ENCODE measurements around the gene KCTD4. TPM values are rescaled to one million over a fixed set of nuclear protein-coding genes. Genes with fewer than 3 reads are reported as not detected.

KCTD4 gene
- total and polyA plus RNA-seq, 9 donors: not detected

- no peaks in the 10 kb centered on the region for H3K36me3 ChIP-seq
- no peak overlapping the region for H3K4me3 ChIP-seq
- DNase-seq: no peak
- no peaks in the 10 kb centered on the region for H3K4me1 ChIP-seq (ENCODE audit: insufficient read depth)
- intact Hi-C loops (cut with DNase I): no loop called here
- no peaks in the 10 kb centered on the region for H3K27me3 ChIP-seq
- TF ChIP-seq EP300 (IDR thresholded peaks at IDR 0.05) (no peak), CTCF (IDR thresholded peaks at IDR 0.05) (no peak), POLR2A (IDR thresholded peaks at IDR 0.05) (no peak)
- H3K27ac ChIP-seq: no peak overlapping the region
- no peaks in the 10 kb centered on the region for H3K9me3 ChIP-seq
These were observed 26.4 kb downstream of the KCTD4 start for GRCh38 chr13:45174478-45174877.

GRCh38 chr13:45168555-45168930, 32.3 kb downstream of the KCTD4 start:
- no peak for TF ChIP-seq POLR2A (IDR thresholded peaks at IDR 0.05)
- no peak for TF ChIP-seq EP300 (IDR thresholded peaks at IDR 0.05)
- no peak for TF ChIP-seq CTCF (IDR thresholded peaks at IDR 0.05)
- no peak overlapping the region for H3K27ac ChIP-seq
- intact Hi-C loops (cut with DNase I): no loop called here
- WGBS, 3 donors: 68 to 95% (median 94%) methylated on average over 2 of the region's 2 CpGs
- DNase-seq: no peak
- no peaks in the 10 kb centered on the region for H3K27me3 ChIP-seq
- H3K36me3 ChIP-seq: no peaks in the 10 kb centered on the region
- H3K4me3 ChIP-seq: no peak overlapping the region
- H3K4me1 ChIP-seq (ENCODE audit: insufficient read depth): no peaks in the 10 kb centered on the region
- no peaks in the 10 kb centered on the region for H3K9me3 ChIP-seq

- Histone ChIP-seq H3K36me3 (no peaks in the 10 kb centered on the region), H3K4me1 (ENCODE audit: insufficient read depth) (no peaks in the 10 kb centered on the region), H3K27ac (no peak overlapping the region), H3K4me3 (no peak overlapping the region), H3K27me3 (no peaks in the 10 kb centered on the region), H3K9me3 (no peaks in the 10 kb centered on the region)
- no peak for TF ChIP-seq EP300 (IDR thresholded peaks at IDR 0.05)
- no peak for TF ChIP-seq CTCF (IDR thresholded peaks at IDR 0.05)
- no peak for TF ChIP-seq POLR2A (IDR thresholded peaks at IDR 0.05)
- 89 to 95% (median 90%) methylated on average over 12 of the region's 12 CpGs for WGBS, 3 donors
- intact Hi-C loops (cut with DNase I): no loop called here
- DNase-seq: no peak
These were observed 33.0 kb downstream of the KCTD4 start for GRCh38 chr13:45167611-45168554.

- 80 to 84% (median 83%) methylated on average over 3 of the region's 3 CpGs for WGBS, 3 donors
- H3K9me3 ChIP-seq: no peaks in the 10 kb centered on the region
- H3K36me3 ChIP-seq: no peaks in the 10 kb centered on the region
- no peak overlapping the region for H3K27ac ChIP-seq
- no peaks in the 10 kb centered on the region for H3K4me1 ChIP-seq (ENCODE audit: insufficient read depth)
- no peak overlapping the region for H3K4me3 ChIP-seq
- H3K27me3 ChIP-seq: no peaks in the 10 kb centered on the region
- intact Hi-C loops (cut with DNase I): no loop called here
- DNase-seq: no peak
- no peak for TF ChIP-seq POLR2A (IDR thresholded peaks at IDR 0.05)
- no peak for TF ChIP-seq EP300 (IDR thresholded peaks at IDR 0.05)
These were observed 34.0 kb downstream of the KCTD4 start for GRCh38 chr13:45166858-45167257.

- no peaks in the 10 kb centered on the region for H3K36me3 ChIP-seq
- H3K4me1 ChIP-seq (ENCODE audit: insufficient read depth): no peaks in the 10 kb centered on the region
- no peak for DNase-seq
- intact Hi-C loops (cut with DNase I): no loop called here
- TF ChIP-seq CTCF (IDR thresholded peaks at IDR 0.05): no peak
- no peak for TF ChIP-seq POLR2A (IDR thresholded peaks at IDR 0.05)
- TF ChIP-seq EP300 (IDR thresholded peaks at IDR 0.05): no peak
- no peaks in the 10 kb centered on the region for H3K9me3 ChIP-seq
- H3K27ac ChIP-seq: no peak overlapping the region
- no peak overlapping the region for H3K4me3 ChIP-seq
- H3K27me3 ChIP-seq: no peaks in the 10 kb centered on the region
- 24 to 31% (median 30%) methylated on average over 1 of the region's 1 CpG for WGBS, 3 donors
These were observed 38.0 kb downstream of the KCTD4 start for GRCh38 chr13:45162821-45163220.
